ENCODE data around the gene CORO1A. TPM values are rescaled to one million over a fixed set of nuclear protein-coding genes. Genes with fewer than 3 reads are reported as not detected.

CORO1A gene
- polyA plus RNA-seq (2013, experiment 1 of 2): 4.1 TPM
- 3.5 TPM for polyA plus RNA-seq (2013, experiment 2 of 2)

GRCh38 chr16:30183233-30184095, at the start of gene CORO1A:
TSS of gene CORO1A (plus strand) at chr16:30183602. CDS start at chr16:30185210, 1,608 bp downstream.
- 2 to 6% methylated on average over 51 to 60 of the region's 81 CpGs for WGBS, 2 experiments (ENCODE audit: insufficient coverage in 2 of 2)
- peaks cover 4% of the 10 kb centered on the region for H3K4me1 ChIP-seq (ENCODE audit: control insufficient read depth, insufficient read depth, low read length, poor library complexity, severe bottlenecking)
- no peak within 1 kb of the TSS for H3K27ac ChIP-seq (ENCODE audit: low read depth, low read length, severe bottlenecking)
- peak within 1 kb of the TSS; percentile 41 for H3K4me3 ChIP-seq (ENCODE audit: extremely low read depth, insufficient read depth, low read length, poor library complexity, severe bottlenecking)
- no peaks in the 10 kb centered on the region for H3K9me3 ChIP-seq (ENCODE audit: control insufficient read depth, low read length)
- no peaks in the 10 kb centered on the region for H3K36me3 ChIP-seq (ENCODE audit: control insufficient read depth, insufficient read depth, low read length)

- Histone ChIP-seq H3K4me1 (ENCODE audit: control insufficient read depth, insufficient read depth, low read length, poor library complexity, severe bottlenecking) (no peaks in the 10 kb centered on the region), H3K36me3 (ENCODE audit: control insufficient read depth, insufficient read depth, low read length) (no peaks in the 10 kb centered on the region), H3K9me3 (ENCODE audit: control insufficient read depth, low read length) (no peaks in the 10 kb centered on the region), H3K27ac (ENCODE audit: low read depth, low read length, severe bottlenecking) (no peak overlapping the region), H3K4me3 (ENCODE audit: extremely low read depth, insufficient read depth, low read length, poor library complexity, severe bottlenecking) (no peak overlapping the region)
- 91 to 95% methylated on average over 5 to 8 of the region's 11 CpGs for WGBS, 2 experiments (ENCODE audit: insufficient coverage in 2 of 2)
These were observed 46.3 kb upstream of the CORO1A start for GRCh38 chr16:30136971-30137605.

- Histone ChIP-seq H3K36me3 (ENCODE audit: control insufficient read depth, insufficient read depth, low read length) (no peaks in the 10 kb centered on the region), H3K4me3 (ENCODE audit: extremely low read depth, insufficient read depth, low read length, poor library complexity, severe bottlenecking) (no peak overlapping the region), H3K4me1 (ENCODE audit: control insufficient read depth, insufficient read depth, low read length, poor library complexity, severe bottlenecking) (no peaks in the 10 kb centered on the region), H3K9me3 (ENCODE audit: control insufficient read depth, low read length) (no peaks in the 10 kb centered on the region), H3K27ac (ENCODE audit: low read depth, low read length, severe bottlenecking) (no peak overlapping the region)
- 89 to 93% methylated on average over 5 to 7 of the region's 8 CpGs for WGBS, 2 experiments (ENCODE audit: insufficient coverage in 2 of 2)
These were observed 45.5 kb upstream of the CORO1A start for GRCh38 chr16:30137897-30138296.

GRCh38 chr16:30139583-30140481, 43.6 kb upstream of the CORO1A start:
- Histone ChIP-seq H3K4me3 (ENCODE audit: extremely low read depth, insufficient read depth, low read length, poor library complexity, severe bottlenecking) (no peak overlapping the region), H3K27ac (ENCODE audit: low read depth, low read length, severe bottlenecking) (no peak overlapping the region), H3K4me1 (ENCODE audit: control insufficient read depth, insufficient read depth, low read length, poor library complexity, severe bottlenecking) (no peaks in the 10 kb centered on the region), H3K9me3 (ENCODE audit: control insufficient read depth, low read length) (no peaks in the 10 kb centered on the region), H3K36me3 (ENCODE audit: control insufficient read depth, insufficient read depth, low read length) (no peaks in the 10 kb centered on the region)
- 90% methylated on average over 12 of the region's 13 CpGs for WGBS, 2 experiments (ENCODE audit: insufficient coverage in 2 of 2)

- 67 to 96% methylated on average over 1 to 2 of the region's 2 CpGs for WGBS, 2 experiments (ENCODE audit: insufficient coverage in 2 of 2)
- Histone ChIP-seq H3K9me3 (ENCODE audit: control insufficient read depth, low read length) (no peaks in the 10 kb centered on the region), H3K4me1 (ENCODE audit: control insufficient read depth, insufficient read depth, low read length, poor library complexity, severe bottlenecking) (no peaks in the 10 kb centered on the region), H3K4me3 (ENCODE audit: extremely low read depth, insufficient read depth, low read length, poor library complexity, severe bottlenecking) (no peak overlapping the region), H3K27ac (ENCODE audit: low read depth, low read length, severe bottlenecking) (no peak overlapping the region), H3K36me3 (ENCODE audit: control insufficient read depth, insufficient read depth, low read length) (no peaks in the 10 kb centered on the region)
These were observed 41.7 kb upstream of the CORO1A start for GRCh38 chr16:30141750-30142149.

GRCh38 chr16:30142672-30143346, 40.6 kb upstream of the CORO1A start:
- H3K9me3 ChIP-seq (ENCODE audit: control insufficient read depth, low read length): no peaks in the 10 kb centered on the region
- no peak overlapping the region for H3K27ac ChIP-seq (ENCODE audit: low read depth, low read length, severe bottlenecking)
- H3K4me3 ChIP-seq (ENCODE audit: extremely low read depth, insufficient read depth, low read length, poor library complexity, severe bottlenecking): no peak overlapping the region
- no peaks in the 10 kb centered on the region for H3K4me1 ChIP-seq (ENCODE audit: control insufficient read depth, insufficient read depth, low read length, poor library complexity, severe bottlenecking)
- no peaks in the 10 kb centered on the region for H3K36me3 ChIP-seq (ENCODE audit: control insufficient read depth, insufficient read depth, low read length)
- 82 to 85% methylated on average over 2 to 13 of the region's 13 CpGs for WGBS, 2 experiments (ENCODE audit: insufficient coverage in 2 of 2)

GRCh38 chr16:30143347-30143702, 40.1 kb upstream of the CORO1A start:
- Histone ChIP-seq H3K9me3 (ENCODE audit: control insufficient read depth, low read length) (no peaks in the 10 kb centered on the region), H3K36me3 (ENCODE audit: control insufficient read depth, insufficient read depth, low read length) (no peaks in the 10 kb centered on the region), H3K4me3 (ENCODE audit: extremely low read depth, insufficient read depth, low read length, poor library complexity, severe bottlenecking) (no peak overlapping the region), H3K4me1 (ENCODE audit: control insufficient read depth, insufficient read depth, low read length, poor library complexity, severe bottlenecking) (no peaks in the 10 kb centered on the region), H3K27ac (ENCODE audit: low read depth, low read length, severe bottlenecking) (no peak overlapping the region)
- 60 to 64% methylated on average over 1 of the region's 2 CpGs for WGBS, 2 experiments (ENCODE audit: insufficient coverage in 2 of 2)

GRCh38 chr16:30144017-30144416, 39.4 kb upstream of the CORO1A start:
- Histone ChIP-seq H3K36me3 (ENCODE audit: control insufficient read depth, insufficient read depth, low read length) (no peaks in the 10 kb centered on the region), H3K4me3 (ENCODE audit: extremely low read depth, insufficient read depth, low read length, poor library complexity, severe bottlenecking) (no peak overlapping the region), H3K9me3 (ENCODE audit: control insufficient read depth, low read length) (peaks cover 5% of the 10 kb centered on the region), H3K27ac (ENCODE audit: low read depth, low read length, severe bottlenecking) (no peak overlapping the region), H3K4me1 (ENCODE audit: control insufficient read depth, insufficient read depth, low read length, poor library complexity, severe bottlenecking) (no peaks in the 10 kb centered on the region)

GRCh38 chr16:30144917-30145316, 38.5 kb upstream of the CORO1A start:
- no peak overlapping the region for H3K27ac ChIP-seq (ENCODE audit: low read depth, low read length, severe bottlenecking)
- no peaks in the 10 kb centered on the region for H3K4me1 ChIP-seq (ENCODE audit: control insufficient read depth, insufficient read depth, low read length, poor library complexity, severe bottlenecking)
- no peak overlapping the region for H3K4me3 ChIP-seq (ENCODE audit: extremely low read depth, insufficient read depth, low read length, poor library complexity, severe bottlenecking)
- peaks cover 7% of the 10 kb centered on the region for H3K9me3 ChIP-seq (ENCODE audit: control insufficient read depth, low read length)
- H3K36me3 ChIP-seq (ENCODE audit: control insufficient read depth, insufficient read depth, low read length): no peaks in the 10 kb centered on the region
- no CpG with 5 or more reads among the region's 1 CpG for WGBS, 2 experiments (ENCODE audit: insufficient coverage in 2 of 2)

- 83 to 88% methylated on average over 1 of the region's 1 CpG for WGBS, 2 experiments (ENCODE audit: insufficient coverage in 2 of 2)
- H3K36me3 ChIP-seq (ENCODE audit: control insufficient read depth, insufficient read depth, low read length): no peaks in the 10 kb centered on the region
- no peak overlapping the region for H3K4me3 ChIP-seq (ENCODE audit: extremely low read depth, insufficient read depth, low read length, poor library complexity, severe bottlenecking)
- H3K4me1 ChIP-seq (ENCODE audit: control insufficient read depth, insufficient read depth, low read length, poor library complexity, severe bottlenecking): no peaks in the 10 kb centered on the region
- peaks cover 13% of the 10 kb centered on the region for H3K9me3 ChIP-seq (ENCODE audit: control insufficient read depth, low read length)
- no peak overlapping the region for H3K27ac ChIP-seq (ENCODE audit: low read depth, low read length, severe bottlenecking)
These were observed 37.7 kb upstream of the CORO1A start for GRCh38 chr16:30145657-30146056.

Data from mesodermal cell (in vitro differentiated cells).